Stimulated activated naive CD8-positive, alpha-beta T cell treated with anti-CD3 and anti-CD28 coated beads, Interleukin-15, amount 100 ng/mL, for 72 hours (primary cell): ENCODE results near the gene KCND3.

ENCODE experiments used
- ATAC-seq: fragments of 150-1000 bp; cut with Tn5 transposase; 2 replicates; pipeline ENCODE4 v1.10.0; 2021; ENCODE audit warnings: mild to moderate bottlenecking, moderate library complexity
- DNase-seq, 2 donors: peaks; one replicate each; pipeline ENCODE4 v3.0.0; 2021 to 2022
- H3K27ac Mint-ChIP-seq, 2 donors: one replicate each; pipeline ENCODE4 v1.8.0; 2022; ENCODE audit warnings: mild to moderate bottlenecking in 2 of 2, mixed read lengths in 2 of 2, moderate library complexity in 2 of 2
- H3K27me3 Mint-ChIP-seq: one replicate; pipeline ENCODE4 v1.8.0; 2022; ENCODE audit warnings: mixed read lengths
- H3K4me1 Mint-ChIP-seq: one replicate; pipeline ENCODE4 v1.8.0; 2022; ENCODE audit warnings: mild to moderate bottlenecking, mixed read lengths
- H3K4me3 Mint-ChIP-seq, 2 donors: one replicate each; pipeline ENCODE4 v1.8.0; 2022; ENCODE audit warnings: mild to moderate bottlenecking in 2 of 2, mixed read lengths in 2 of 2, moderate library complexity in 1 of 2
- H3K9me3 Mint-ChIP-seq, 2 donors: one replicate each; pipeline ENCODE4 v1.8.0; 2022; ENCODE audit warnings: mixed read lengths in 2 of 2

Gene KCND3

DNA sequence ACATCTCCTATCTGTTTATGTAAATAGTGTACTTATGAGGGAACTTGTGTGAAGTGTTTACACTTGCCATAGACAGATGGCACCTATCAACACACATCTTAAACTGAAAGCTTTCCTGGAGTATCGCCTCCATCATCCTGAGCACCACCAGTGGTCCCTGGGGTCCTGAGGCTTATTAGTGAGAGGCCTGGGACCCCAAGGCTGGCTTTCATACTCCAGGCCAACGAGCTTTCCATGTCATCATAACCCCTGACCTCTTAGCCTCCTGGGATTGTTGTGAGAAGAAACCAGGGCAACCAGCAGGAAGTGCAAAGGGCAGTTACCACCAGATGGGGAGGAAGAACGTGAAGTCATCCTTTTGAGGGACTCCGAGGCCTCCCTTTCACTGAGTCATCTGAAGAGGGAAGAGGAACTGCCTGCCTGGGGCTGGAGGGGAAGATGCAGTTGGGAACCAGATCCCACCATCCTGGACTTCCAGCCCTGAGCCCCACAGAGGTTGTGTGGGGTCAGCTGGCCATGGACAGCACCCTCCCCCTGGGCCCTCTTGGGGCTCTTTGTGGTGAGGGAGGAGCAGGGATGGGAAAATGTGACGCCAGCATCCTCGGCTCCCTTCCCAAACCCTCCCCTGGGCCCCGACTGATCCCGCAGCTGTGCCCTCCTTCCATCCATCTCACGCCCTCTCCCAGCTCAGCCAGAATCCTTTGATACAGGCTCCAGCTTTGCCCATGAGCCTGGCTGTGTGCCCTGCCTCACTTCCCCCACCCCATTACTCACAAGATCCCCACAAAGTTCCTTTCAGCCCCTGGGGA, 256.1 kb downstream of the KCND3 start:
- no peak for DNase-seq
- Mint-ChIP-seq H3K27ac (peak overlapping the region in 1 of 2 donors; percentile 43), H3K27me3 (no peaks in the 10 kb centered on the region), H3K4me1 (peaks cover 17% of the 10 kb centered on the region), H3K9me3 (no peaks in the 10 kb centered on the region), H3K4me3 (no peak overlapping the region)
- ATAC-seq = no peak

DNA sequence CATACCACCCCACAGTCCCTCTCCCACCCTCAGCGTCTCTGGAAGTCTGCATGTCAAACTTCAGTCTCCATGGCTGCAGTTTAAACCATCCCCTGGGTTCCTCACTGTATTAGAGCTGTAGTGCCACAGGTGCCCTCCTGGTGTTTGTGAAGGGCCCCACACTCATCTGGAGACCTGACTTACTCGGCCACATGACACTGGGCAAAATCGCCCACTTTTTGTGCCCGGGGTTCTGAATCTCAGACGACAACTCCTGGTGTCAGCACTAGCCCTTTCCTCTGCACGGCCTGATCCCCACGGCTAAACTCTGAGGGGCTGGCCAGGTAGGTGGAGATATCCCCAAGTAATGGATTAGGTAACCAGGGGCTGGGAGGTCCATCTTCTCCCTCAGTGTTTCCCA, 256.8 kb downstream of the KCND3 start:
- Mint-ChIP-seq H3K27me3 (no peaks in the 10 kb centered on the region), H3K4me3 (no peak overlapping the region), H3K4me1 (peaks cover 11% of the 10 kb centered on the region), H3K9me3 (no peaks in the 10 kb centered on the region), H3K27ac (no peak overlapping the region)
- ATAC-seq (no peak), DNase-seq (no peak)

DNA sequence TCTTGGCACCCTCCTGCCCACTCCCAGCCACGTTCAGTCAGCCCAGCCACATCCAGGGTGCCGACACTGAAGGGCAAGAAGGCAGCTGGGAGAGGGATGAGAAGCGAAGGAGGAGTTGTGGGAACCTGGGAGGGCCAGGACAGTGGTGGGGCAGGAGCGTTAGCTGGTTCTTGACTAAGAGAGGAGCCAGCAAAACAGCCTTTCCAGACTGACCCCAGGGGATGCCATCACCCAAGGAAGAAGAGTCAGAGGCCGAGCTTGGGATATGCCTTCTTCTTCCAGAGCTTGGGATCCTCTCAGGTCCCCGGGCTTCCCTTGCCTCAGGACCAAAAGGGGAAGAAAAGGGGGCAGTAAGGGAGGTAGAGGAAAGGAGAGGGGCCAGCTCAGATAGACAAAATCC, 257.5 kb downstream of the KCND3 start:
- Mint-ChIP-seq H3K27ac (no peak overlapping the region), H3K27me3 (no peaks in the 10 kb centered on the region), H3K4me3 (no peak overlapping the region), H3K9me3 (no peaks in the 10 kb centered on the region), H3K4me1 (peaks cover 6% of the 10 kb centered on the region)
- DNase-seq = no peak
- ATAC-seq = no peak

DNA sequence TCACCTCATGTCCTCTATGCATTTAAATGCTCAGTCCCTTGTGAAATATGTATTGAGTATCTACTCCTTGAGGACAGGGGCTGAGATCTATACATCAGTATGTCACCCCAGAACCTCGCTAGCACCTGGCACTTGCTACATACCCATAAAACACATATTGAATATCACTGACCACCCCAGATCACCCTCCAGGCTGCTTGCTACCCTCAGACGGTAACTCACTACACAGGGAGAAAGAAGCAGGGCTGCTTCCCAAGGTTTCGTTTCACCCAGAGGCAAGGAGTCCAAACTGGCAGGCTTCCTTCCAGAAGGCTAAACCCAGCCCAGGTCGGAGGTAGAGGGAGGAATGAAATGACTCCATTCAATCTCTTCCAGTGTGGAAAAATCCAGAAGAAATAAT, 258.8 kb downstream of the KCND3 start:
- Mint-ChIP-seq H3K27ac (no peak overlapping the region), H3K4me3 (no peak overlapping the region), H3K4me1 (peaks cover 6% of the 10 kb centered on the region), H3K9me3 (no peaks in the 10 kb centered on the region), H3K27me3 (no peaks in the 10 kb centered on the region)
- DNase-seq (no peak), ATAC-seq (no peak)

DNA sequence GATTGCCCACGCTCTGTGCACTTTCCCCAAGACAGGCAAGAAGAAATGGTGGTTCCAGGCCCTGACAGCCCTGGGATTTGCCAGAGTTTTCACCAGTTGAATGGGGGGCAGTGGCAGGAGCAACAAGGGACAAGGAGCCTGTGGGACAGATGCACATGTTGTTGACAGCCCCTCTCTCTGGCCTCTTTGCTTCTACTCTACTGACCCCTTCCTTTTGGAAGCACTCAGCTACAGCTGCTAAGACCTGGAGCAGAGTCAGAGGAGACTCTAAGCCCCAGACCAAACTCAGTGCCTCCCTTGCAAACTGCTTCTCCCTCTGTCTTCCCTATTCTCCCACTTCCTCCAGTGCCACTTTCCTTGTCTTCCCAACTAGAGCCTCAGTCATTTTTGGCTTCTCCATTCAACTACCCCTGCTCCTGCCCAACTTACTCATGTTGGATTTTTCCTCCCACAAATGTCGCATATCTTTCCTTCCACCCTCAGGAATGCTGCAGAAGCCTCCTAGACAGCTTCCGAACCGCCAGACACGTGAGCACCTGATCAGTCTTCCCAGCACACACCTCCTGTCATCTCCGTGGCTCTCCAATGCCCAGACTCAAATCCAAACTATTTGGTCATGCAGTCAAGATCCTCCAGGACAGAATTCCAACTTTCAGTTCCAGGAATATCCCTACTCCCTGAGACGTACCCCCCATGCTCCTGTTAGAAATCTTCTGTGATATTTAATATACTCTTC, 259.4 kb downstream of the KCND3 start:
- Mint-ChIP-seq H3K27me3 (no peaks in the 10 kb centered on the region), H3K9me3 (no peaks in the 10 kb centered on the region), H3K4me1 (peaks cover 6% of the 10 kb centered on the region), H3K4me3 (no peak overlapping the region), H3K27ac (no peak overlapping the region)
- no peak for DNase-seq
- ATAC-seq = no peak

DNA sequence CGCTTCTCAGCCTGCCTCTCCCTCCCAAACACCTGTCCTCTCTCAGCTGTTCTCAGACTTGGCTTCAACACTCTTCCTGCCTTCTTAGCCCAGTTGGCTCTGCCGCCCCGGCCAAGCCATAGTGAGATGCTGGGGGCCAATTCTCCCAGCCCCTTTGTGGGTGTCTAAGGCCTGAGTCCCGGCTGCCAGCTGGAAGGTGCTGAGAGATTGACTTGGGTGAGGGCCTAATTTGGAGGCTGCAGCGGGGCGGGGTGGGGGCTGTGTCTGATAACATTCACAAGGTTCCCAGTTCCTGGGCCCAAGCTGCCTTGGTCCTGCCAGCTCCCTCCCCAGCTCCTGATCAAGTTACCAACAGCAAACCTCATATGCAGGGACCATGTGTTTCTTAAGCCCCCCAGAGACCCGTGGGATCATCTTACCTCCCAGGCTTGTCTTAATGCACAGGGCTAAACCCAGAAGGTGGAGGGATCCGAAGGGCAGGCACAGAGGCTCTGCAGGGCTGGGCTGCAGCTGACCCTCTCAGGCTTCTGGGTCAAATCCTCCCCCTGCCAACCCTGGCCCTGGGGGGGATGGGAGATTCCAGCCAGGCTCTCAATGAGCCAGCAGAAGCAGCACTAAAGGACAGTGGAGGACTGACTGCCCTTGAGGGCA, 260.1 kb downstream of the KCND3 start:
- ATAC-seq = no peak
- no peak overlapping the region for H3K4me3 Mint-ChIP-seq
- peaks cover 6% of the 10 kb centered on the region for H3K4me1 Mint-ChIP-seq
- no peak for DNase-seq
- H3K27ac Mint-ChIP-seq = no peak overlapping the region
- H3K27me3 Mint-ChIP-seq = no peaks in the 10 kb centered on the region
- H3K9me3 Mint-ChIP-seq = no peaks in the 10 kb centered on the region

DNA sequence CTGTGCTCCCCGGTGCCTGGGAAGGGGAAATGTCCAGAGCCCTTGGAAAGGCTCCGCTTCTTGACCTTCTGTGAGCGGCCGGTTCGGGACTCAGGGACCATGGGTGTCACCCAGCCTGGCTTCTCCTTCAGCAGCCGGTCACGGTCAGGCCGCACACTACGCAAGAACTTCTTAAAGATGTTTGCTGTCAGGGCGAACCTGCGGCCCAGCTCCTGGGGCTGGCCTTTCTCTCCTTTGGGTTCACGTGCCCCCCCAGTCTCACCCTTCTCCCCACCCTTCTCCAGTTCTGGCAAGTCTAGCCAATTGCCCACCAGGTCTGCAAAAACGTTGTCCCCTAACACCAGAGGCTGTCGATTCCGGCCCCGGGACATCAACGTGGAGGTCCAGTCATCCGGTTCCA, 262.4 kb downstream of the KCND3 start:
- H3K9me3 Mint-ChIP-seq = no peaks in the 10 kb centered on the region
- ATAC-seq (no peak), DNase-seq (no peak)
- peaks cover 6% of the 10 kb centered on the region for H3K4me1 Mint-ChIP-seq
- no peak overlapping the region for H3K27ac Mint-ChIP-seq
- H3K27me3 Mint-ChIP-seq = no peaks in the 10 kb centered on the region
- no peak overlapping the region for H3K4me3 Mint-ChIP-seq

DNA sequence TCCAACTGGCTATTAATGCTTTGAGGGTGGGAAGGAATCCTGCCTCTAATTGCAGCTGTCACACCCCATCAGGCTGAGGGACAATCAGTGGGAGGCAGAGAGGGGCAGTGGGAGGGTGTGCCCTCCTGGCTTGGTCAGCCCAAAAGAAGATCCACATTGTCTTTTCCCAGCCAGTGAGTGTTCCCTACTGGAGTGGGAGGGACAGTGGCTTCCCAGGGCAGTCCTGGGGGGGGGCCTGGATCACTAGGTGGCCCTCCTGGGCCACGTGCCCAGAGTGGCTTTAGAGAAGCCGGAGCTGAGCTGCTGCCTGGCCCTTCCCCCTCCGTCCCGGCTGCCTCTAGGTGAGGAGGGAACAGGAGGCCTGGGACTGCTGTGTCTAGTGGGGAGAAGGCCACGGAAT, 264.3 kb downstream of the KCND3 start:
- no peak for ATAC-seq
- H3K9me3 Mint-ChIP-seq = no peaks in the 10 kb centered on the region
- H3K4me1 Mint-ChIP-seq = peaks cover 6% of the 10 kb centered on the region
- DNase-seq = no peak
- no peak overlapping the region for H3K27ac Mint-ChIP-seq
- H3K4me3 Mint-ChIP-seq = no peak overlapping the region
- H3K27me3 Mint-ChIP-seq = no peaks in the 10 kb centered on the region

DNA sequence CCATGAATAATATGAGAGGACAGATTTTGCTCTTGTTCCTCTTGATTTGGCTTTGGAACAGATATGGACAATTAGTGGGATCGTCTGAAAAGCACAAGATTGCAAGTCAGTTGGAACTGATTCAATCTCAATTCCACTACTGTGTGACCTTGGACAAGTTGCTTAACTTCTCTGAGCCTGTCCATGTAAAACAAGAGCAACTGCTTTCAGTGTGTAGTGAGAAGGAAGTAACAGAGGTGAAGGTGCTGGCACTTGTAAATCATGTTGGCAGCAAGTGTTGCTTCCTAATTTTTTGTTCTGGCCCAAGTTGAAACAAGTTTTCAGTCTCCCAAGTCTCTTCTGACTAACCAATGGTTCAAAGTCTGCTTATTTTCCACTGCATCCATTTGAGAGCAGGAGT, 265.6 kb downstream of the KCND3 start:
- ATAC-seq = no peak
- H3K9me3 Mint-ChIP-seq = no peaks in the 10 kb centered on the region
- no peak overlapping the region for H3K27ac Mint-ChIP-seq
- no peaks in the 10 kb centered on the region for H3K27me3 Mint-ChIP-seq
- peaks cover 6% of the 10 kb centered on the region for H3K4me1 Mint-ChIP-seq
- no peak for DNase-seq
- no peak overlapping the region for H3K4me3 Mint-ChIP-seq

DNA sequence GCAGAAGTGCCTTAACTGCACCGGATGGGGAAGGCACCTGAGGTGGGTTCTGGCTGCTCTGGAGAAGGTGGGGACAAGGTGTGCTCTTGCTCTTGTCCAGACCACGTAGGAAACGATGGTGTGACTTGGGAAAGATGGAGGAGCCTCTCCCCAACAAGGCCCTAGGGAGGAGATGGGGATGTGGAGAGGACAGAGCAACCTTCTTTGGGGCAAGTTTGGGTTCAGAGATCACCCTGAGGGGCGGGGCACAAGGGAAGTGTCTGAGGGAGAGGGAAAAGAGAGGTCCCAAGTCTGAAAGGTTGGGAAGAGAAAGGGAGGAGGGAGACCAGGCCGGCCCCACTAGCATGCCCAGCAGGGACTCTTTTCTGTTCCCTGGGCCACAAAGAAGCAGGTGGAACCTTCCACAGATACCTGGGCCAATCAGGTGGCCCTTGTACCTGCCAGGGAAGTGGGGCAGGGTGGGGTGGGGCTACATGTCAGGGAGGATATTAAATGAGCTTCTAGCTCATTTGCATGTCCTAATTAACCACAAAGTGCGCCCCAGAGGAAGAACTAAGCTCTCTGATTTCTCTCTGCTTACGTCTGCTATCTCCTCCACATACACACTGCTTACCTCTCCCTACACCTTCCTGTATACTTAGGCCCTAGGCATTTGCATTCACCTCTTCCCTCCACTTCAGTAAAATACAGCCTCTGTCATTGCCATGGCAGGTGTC, 266.2 kb downstream of the KCND3 start:
- no peak for DNase-seq
- Mint-ChIP-seq H3K27ac (peak overlapping the region; percentile 47 to 55), H3K4me3 (no peak overlapping the region), H3K4me1 (peaks cover 6% of the 10 kb centered on the region), H3K9me3 (no peaks in the 10 kb centered on the region), H3K27me3 (no peaks in the 10 kb centered on the region)
- no peak for ATAC-seq

DNA sequence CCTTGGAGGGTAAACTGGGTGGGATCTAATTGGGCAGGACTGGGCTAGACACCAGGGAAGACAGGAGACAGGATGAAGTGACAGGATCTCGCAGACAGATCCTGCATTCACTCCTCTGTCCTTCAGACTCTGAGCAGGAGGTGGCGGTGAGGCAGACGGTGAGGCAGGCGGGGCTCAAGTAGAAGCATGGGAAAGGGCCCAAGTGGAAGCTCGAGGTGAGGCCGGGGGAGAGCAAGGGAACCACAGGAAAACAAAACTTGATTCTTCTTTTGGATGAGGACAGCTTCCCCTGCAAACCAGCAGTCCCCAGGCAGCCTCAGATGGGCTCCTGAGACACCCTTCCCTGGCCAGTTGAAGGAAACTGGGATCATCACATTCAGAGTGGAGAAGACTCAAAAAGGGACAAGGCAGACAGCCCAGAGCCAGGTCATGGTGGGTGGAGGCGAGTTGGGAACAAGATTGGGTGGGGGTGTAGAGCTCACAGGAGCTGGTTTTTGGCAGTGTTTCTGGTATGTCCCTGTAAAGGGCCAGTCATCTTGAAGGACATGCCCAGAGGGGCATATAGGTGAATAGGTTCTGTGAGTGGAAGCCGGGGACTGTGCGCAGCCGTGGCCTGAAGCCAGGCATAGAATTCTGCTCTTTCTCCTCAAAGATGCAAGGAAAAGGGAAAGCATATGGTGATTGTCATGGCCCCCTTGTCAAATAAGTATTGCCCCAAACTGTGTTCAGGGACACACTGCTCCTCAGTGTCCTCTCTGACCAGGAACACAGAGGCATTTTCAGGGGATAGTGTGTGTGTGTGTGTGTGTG, 268.3 kb downstream of the KCND3 start:
- H3K9me3 Mint-ChIP-seq = no peaks in the 10 kb centered on the region
- no peaks in the 10 kb centered on the region for H3K27me3 Mint-ChIP-seq
- peaks cover 12% of the 10 kb centered on the region for H3K4me1 Mint-ChIP-seq
- DNase-seq = no peak
- ATAC-seq = peak; percentile 12
- peak overlapping the region; percentile 28 to 79 for H3K27ac Mint-ChIP-seq
- no peak overlapping the region for H3K4me3 Mint-ChIP-seq
